HT-29 (cell line): Measurements from ENCODE around the gene TMEM11. TPM values are rescaled to one million over a fixed set of nuclear protein-coding genes. Genes with fewer than 3 reads are reported as not detected.
A peak's percentile ranks its signal among the peaks of the same experiment; 100 is the strongest.
"Not testable (repeated sequence)": the region's sequence is repeated elsewhere in the genome, so short reads cannot be mapped to it uniquely, and the experiment has no call there.

Experiments
- DNase-seq: peaks from one replicate; pipeline ENCODE4 v3.0.0-alpha.2; 2015; ENCODE audit warnings: low spot score
- total RNA-seq: library from RNA; depleted of rRNA; stranded (reverse); fragments of >200 nt; shearing (Covaris generic); gene quantifications from 2 replicates; pipeline ENCODE4 v1.2.3, GENCODE V29; 2014

TMEM11 gene
- total RNA-seq, 1 experiment from 2014 or later: 34.1 TPM

DNA sequence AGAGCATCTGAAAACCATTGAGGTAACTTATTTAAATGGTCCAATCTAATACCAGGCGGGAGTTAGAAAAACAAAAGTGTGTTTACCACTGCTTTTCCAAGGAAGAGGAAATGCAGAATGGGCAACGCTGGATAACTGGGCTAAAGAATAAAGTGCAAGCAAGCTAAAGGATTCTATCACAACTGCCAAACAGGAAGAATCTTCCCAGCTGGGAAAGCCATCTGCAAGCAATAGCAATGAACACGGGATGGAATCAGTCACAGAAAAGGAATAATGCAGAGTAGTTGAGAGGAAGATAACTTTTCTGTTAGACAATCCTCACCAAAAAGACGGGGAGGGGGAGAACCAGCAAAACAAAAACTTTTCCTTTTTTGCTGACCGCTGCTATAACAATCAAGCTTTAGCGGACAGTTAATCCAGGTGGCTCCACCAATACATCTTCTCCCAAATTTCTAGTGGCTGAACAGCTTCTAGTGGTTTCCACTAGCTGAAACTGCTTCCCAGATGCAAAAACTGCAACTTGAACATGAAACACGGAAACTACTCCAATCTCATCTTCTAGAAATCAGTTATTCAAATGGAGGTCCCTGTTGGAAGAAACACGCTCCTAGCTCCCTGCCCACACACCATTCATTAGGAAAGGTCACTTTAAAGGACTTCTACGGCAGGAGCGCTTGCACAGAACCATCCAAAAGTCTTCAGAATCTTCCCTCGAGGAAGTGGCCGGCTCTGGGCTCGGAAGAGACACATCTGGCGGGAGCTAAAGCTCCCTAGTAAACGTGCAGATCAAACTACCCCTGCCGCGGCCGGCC lies 929 bp downstream of the TMEM11 start:
- peak; percentile 10 for DNase-seq

- no peak for DNase-seq
Observed at GRCh38 chr17:21211825-21212479, 2.0 kb downstream of the TMEM11 start.

DNA sequence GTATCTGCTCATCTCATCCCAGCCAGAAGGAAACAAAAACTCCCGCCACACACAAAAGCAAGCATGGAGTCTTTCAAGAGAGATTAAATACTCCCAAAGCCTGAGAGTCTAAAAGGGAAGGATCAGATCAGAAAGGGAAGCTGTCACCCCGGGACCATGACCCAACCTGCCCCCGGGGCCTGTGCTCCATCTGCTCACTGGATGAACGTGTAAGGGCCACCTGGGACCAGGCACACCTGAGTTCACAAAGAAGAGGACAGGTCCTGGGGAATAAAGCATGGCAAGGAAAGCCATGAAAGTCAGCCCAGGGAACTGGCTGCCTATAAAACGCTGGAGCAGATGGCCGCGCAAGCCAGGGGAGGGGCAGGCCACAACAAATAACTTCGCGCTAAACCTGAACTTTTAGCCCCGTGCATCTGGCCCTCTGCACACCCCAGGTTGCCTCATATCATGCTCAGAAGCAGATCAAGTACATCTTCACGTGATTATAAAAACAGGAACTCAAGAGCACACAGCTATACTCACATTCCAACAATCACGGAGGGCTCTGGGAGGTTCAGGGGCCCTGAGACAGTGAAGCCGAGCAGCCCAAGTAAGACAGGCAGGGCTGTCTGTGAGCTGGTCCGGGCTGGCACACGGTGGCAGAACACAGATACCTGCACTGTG lies 3.4 kb downstream of the TMEM11 start:
- no peak for DNase-seq

GRCh38 chr17:21209511-21210175 lies 4.3 kb downstream of the TMEM11 start:
- DNase-seq: no peak

DNA sequence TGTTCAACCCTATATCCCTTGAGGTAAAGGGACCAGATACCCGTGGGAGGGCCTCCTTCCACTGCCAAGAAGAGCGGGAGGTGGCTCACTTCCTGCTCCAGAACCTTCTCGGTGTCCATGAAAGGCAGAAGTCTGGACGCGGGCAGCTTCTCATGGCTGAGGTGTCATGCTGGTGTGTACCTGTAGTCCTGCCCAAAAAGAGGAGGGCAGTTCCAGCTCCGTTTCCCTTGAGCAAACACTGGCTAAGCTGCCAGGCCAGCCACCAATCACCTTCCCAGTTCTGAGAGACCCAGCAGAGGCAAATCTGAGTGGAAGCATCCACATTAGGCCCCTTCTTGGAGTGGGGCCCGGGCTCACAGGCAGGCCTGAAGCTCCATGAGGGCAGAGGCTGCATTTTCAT lies 5.6 kb downstream of the TMEM11 start:
- no peak for DNase-seq

DNA sequence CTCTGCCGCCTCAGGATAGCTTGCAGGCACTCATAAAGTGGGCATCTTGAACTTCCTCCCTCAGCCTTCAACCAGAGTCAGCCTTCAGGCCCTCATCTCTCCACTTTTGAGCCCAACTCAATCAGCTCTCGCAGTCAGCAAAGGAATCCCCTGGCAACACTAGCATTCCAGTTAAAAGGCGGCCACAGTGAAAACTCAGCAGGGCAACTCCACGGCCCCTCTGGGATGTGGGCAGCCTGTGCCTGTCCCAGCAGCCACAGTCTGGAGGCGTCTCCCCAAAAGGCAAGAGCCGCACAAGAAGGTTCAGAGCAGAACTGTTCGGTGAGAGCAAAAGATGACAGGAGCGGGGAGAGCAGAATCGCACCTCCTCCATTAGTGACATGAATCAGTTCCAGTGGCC lies 9.0 kb downstream of the TMEM11 start:
- no peak for DNase-seq

DNA sequence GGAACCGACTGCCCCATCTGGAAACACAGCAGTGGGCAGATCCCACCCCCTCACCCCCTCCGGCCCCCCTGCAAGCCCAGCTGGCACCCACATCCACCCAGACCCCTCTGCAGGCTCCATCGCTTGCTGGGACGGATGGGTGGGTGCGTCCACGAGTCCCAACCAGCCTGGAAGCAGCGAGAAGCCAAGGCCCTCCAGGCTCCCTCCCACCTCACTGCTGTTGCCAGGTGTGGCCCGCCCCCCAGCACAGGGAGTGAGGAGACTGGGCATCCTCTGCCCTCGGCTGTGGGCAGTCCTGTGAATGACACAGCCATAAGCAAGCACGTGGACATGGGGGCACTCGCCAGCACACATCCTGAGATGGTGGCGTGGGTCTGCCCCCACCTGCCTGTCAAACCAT lies 11.4 kb downstream of the TMEM11 start:
- DNase-seq: no peak

DNA sequence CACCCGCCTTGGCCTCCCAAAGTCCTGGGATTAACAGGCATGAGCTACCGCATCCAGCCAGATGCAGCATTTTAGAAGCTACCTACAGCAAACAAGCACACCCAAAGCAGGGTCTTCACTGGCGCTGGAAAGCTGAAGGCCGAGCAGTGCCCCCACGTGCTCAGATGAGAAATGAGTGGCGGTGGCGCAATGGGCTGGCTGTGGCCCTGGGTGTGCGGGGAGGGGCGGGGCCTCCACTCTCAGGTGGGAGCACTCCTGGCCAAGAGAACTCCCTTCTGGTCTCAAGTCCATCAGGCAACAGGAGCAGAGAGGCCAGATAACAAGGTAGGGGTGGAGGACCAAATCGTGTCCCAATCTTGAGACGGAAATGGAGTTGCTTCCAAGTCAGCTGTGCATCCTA lies 12.1 kb downstream of the TMEM11 start:
- no peak for DNase-seq

GRCh38 chr17:21201298-21201595 lies 12.7 kb downstream of the TMEM11 start:
- DNase-seq: no peak

DNA sequence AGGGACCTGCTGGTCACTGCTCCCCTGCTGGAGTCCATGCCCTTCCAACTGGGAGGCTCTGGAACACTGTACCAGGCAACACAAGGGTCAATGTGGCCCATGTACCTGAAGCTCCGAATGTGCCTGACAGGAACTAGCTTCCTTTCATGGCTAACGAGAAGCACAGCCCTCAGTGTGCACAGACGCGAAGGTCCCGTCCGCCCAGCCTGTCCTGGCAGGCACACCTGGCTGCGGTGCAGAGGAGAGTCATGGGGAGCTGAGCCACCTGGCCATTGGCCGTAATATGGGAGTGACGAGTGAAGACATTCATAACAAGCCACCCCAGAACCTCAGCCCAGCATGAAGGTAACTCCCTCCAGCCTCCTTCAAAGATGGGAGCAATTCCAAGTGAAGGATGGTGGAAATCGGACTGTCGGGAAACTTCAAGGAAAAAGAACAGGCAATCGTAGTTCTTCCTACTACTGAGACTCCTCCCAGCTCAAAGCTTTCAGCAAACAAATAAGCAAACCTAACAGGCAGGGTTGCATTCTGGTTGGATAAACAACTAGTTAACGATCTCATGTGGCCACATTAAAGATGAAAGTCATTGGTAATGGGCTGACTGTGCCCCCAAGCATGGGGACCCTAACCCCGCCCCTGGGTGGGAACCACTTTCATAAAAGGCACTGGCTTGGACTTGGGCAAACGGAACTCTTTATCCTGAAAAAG lies 13.2 kb downstream of the TMEM11 start:
- DNase-seq: no peak

GRCh38 chr17:21199856-21200255 lies 14.1 kb downstream of the TMEM11 start:
- DNase-seq: no peak

GRCh38 chr17:21199311-21199710 lies 14.7 kb downstream of the TMEM11 start:
- DNase-seq: no peak

DNA sequence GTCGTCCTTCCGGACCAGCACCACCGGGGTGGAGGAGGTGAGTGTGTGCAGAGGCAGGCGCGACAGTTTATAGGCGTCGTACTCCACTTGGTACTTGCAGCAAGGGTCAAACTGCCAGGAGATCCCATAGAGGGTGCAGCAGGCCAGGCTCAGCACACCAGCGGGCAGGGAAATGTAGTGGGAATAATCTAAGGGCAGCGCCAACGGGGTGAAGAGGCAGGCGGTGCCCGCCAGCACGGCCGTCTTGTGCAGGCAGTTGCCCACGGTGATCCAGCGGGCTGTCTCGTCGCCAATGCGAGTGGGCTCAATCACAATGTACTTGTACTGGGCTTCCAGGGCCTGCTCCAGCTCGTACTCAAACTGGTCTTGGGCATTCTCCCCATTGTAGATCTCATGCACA lies 15.6 kb downstream of the TMEM11 start:
- no peak for DNase-seq

DNA sequence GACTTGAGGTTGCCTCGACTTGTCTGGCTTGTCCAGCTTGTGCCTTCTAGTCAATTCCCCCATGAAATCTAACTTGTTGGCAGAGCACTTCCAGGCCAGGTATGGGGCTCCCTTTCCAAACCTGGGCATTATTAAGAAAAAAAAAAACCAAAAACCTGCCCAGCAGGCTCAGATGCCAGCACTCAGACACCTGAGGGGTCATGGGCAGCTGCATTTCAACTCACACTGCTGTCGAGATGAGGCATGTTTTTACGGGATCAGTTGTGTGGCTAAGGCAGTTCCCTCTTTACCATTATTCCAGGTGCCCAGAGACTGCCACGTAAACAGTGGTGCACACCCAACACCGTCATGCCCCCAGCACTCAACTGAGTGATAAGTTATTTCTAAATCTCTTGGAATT lies 17.8 kb downstream of the TMEM11 start:
- no peak for DNase-seq

GRCh38 chr17:21194703-21195102 lies 19.3 kb downstream of the TMEM11 start:
- DNase-seq: no peak

DNA sequence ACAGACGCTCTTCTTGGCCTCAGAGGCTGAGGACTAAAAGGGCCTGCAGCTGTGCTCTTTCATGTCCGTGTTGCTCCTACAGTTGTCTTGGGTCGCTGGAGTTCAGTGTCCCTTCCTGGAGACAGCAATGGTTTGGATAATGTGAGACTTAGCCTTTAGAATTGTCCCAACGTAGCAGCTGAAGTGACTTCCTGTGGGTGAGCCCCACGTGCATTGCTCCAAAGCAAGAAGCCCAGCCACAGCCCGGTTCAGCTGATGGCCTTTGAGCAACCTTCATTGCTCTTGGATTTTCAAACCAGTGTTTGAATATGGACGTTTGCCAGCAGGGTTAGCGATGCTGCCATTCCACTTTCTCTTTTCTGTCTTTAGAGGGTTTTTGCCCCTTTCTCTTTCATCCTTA lies 19.7 kb downstream of the TMEM11 start:
- DNase-seq: no peak

DNA sequence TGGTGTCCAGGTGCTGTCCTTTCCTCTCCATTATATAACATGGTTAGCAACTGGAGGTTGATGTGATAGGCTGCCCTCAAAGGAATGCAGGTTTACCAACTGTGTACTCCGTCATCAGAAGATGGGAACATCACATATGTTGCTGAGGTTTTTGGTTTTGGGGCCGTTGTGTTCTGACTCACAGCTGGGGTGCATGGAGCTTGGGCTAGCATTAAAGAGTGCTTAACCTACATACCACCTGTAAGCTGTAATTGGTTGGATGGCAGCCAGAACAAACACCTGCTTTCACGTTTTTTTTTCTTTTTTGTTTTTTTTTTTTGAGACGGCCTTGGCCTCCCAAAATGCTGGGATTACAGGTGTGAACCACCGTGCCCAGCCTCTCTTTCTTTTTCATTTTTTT lies 20.9 kb downstream of the TMEM11 start:
- DNase-seq: no peak

DNA sequence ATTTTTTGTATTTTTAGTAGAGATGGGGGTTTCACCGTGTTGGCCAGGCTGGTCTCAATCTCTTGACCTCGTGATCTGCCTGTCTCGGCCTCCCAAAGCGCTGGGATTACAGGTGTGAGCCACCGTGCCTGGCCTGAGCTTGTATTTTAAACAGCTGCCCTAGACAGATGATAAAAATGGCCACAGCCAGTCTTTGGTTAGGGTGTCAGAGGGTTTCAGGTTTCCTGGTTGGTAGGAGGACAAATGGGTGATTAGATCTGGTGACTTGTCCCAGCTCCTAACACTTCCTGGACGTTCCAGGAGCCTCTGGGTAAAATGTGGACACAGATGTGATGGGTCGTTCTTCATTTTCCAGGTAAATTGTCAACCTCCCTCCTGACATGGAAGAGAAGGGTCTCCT lies 21.5 kb downstream of the TMEM11 start:
- not testable (repeated sequence) for DNase-seq

GRCh38 chr17:21191698-21192097 lies 22.3 kb downstream of the TMEM11 start:
- DNase-seq: no peak

GRCh38 chr17:21190078-21190477 lies 23.9 kb downstream of the TMEM11 start:
- no peak for DNase-seq

DNA sequence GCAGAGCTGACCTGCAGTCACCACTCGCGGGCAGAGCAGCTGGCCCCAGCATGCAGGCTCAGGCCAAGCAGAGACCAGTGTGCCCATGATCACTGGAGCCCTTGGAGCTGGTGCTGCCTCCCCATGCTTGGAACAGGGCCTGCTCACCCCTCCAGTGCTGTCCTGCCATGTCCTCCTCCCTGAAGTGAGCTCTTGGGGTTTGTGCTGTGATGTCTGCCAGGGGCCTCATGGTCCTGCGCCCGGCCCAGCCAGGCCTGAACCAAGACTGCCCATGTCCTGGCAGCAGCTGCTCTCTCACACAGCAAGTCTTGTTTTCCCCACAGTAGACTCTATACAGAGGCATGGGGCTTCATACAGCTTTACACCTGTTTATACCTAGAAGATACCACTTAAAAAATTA lies 24.6 kb downstream of the TMEM11 start:
- no peak for DNase-seq
